Measurements from ENCODE around the gene ANKRD11.
A peak's percentile ranks its signal among the peaks of the same experiment; 100 is the strongest.
"Not testable (repeated sequence)": the region's sequence is repeated elsewhere in the genome, so short reads cannot be mapped to it uniquely, and the experiment has no call there.

ANKRD11 gene

GRCh38 chr16:89478576-89479221, 11.7 kb downstream of the ANKRD11 start:
- DNase-seq = peak; percentile 90

DNA sequence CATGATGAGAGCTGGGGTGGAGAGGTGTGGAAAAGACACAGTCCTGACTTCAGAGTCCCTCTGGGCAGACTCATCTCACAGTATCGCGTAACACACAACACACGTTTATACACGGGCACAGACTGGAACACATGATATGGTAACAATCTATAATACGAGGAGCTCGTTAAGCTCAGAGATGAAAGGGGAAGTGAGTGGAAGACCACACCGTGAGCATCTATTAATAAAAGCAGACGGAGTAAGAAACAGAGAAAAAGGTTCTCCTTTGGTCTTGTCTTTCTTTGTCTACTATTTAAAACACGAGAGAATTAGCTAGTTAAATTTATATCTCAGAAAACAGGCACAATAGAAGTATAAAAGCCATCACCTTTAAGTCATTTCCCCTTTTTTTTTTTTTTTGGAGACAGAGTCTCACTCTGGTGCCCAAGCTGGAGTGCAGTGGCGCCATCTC, 13.5 kb downstream of the ANKRD11 start:
- no peak for DNase-seq

DNA sequence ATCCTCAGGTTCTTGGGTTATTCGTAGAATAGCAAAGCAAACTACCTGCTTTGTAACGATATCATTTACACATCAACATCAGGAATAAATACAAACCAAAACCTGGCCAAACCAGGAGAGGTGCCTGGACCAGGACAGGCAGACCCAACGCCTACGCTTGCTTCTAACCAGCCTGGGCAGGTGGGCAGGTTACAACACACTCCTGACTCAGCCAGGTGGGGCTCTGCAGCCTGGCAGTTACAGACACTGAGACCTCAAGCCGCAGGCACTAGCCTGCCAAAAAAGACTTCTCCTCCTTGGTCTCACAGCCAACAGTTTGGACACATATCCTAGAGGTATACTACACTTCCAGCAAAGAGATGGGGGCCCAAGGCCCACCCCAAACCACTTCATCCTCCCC, 14.0 kb downstream of the ANKRD11 start:
- no peak for DNase-seq

DNA sequence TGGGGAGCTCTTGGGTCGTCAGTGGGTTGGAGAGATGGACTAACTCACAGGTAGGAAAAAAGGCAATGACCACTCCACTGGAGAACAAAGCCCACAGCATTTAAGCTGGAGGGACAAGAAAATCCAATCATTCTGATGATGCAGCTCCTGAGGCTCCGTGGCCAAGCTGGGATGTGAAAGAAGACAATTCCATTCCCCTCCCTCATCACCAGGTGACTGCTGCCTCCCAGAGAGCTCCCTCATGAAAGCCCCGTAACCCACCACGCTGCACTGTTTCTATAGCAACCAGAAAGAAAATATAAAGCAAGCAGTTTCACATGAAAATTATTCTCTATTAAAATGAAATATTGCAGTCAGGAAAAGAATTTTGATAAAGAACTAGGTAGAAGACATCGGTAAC, 15.2 kb downstream of the ANKRD11 start:
- DNase-seq = no peak

- DNase-seq = peak; percentile 54
Measured at GRCh38 chr16:89473791-89474414, 16.5 kb downstream of the ANKRD11 start.

DNA sequence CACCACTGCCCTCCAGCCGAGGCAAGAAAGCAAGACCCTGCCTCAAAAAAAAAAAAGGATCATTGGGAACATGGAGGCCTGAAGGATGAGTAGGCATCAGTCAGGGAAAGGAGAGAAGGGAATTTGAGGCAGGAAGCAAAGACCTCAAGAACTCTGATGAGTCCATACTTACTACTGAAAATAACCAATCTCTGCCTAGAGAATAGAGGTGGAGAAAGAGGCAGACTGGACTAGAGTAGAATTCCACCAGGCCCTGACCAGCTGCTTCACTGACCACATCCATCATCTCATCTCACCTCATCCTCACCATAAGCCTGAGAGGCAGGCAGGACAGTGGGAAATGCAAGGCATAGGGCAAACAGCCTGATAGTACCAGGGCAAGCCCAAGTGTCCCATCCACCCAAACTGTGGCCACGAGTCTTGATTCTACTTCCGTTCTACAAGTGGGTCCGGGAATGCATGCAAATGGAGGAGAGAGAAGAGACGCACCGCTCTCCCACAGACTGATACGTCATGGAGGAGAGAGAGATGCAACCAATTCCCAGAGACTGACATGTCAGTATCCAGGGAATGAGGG, 17.1 kb downstream of the ANKRD11 start:
- DNase-seq = no peak

GRCh38 chr16:89472711-89473075, 17.7 kb downstream of the ANKRD11 start:
- DNase-seq = no peak

DNA sequence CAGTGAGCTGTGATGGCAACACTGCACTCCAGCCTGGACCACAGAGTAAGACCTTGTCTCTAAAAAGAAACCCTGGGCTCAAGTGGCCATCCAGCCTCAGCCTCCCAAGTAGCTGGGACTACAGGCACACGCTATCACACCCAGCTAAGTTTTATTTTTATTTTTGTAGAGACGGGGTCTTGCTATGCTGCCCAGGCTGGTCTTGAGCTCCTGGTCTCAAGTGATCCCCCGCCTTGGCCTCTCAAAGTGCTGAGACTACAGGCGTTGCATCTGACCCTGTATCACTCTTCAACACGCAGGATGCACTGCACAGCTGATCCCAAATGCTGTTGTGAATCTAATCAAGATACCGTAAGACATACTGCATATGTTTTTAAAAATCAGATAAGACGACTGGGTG, 23.0 kb downstream of the ANKRD11 start:
- DNase-seq = no peak

GRCh38 chr16:89466920-89467319, 23.4 kb downstream of the ANKRD11 start:
- no peak for DNase-seq

GRCh38 chr16:89463312-89463711, 27.0 kb downstream of the ANKRD11 start:
- not testable (repeated sequence) for DNase-seq

- DNase-seq = not testable (repeated sequence)
Measured at GRCh38 chr16:89462639-89463038, 27.7 kb downstream of the ANKRD11 start.

- not testable (repeated sequence) for DNase-seq
Measured at GRCh38 chr16:89461890-89462289, 28.5 kb downstream of the ANKRD11 start.

DNA sequence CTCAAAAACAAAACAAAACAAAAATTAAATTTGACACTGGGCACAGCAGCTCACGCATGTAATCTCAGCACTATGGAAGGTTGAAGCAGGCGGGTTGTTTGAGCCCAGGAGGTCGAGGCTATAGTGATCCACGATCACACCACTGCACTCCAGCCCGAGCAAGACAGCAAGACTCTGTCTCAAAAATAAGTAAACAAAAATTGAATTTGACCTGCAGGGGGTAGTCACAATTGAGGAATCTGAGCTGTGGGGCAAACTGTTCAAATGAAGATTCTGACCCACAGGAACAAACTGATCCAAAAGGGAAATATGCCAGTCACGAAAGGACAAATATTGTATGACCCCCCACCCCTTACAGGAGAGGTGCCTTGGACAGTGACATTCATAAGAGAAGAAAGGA, 29.8 kb downstream of the ANKRD11 start:
- no peak for DNase-seq

DNA sequence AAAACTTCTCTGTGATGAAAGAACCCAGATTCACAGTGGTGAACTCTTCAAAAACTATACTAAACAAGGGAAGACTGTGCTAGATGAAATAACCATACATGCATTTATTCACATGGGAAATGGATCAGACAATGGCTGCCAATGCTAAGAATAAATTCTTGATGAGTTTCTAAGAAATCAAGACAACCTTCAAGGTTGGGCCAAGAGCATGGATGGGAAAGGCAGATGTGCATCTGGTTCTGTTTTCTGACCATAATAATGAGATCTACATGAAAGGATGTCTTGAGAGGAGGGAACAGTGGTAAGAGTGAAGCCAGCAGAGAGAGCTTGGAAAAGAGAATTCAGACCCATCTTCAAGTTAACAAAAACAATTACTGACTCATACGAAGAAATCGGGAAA, 31.4 kb downstream of the ANKRD11 start:
- no peak for DNase-seq

DNA sequence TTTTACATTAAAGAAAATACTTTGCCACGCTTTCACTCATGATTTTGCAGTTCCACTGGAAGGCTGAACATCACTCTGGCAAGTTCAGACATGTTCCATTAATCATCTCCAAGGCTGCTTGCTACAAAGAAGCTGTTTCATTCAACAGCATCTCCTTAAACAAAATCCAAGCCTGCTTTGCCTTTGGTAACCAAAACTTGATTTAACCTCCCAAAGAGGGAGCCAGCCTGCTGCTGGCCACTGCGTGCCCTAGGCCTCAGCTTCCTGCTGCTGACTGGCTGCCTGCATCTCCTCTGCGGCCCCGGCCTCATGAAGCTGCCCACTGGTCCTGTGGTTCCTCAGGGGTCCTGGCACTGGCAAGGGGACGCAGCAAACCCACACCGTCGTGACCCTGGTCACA, 31.8 kb downstream of the ANKRD11 start:
- no peak for DNase-seq

DNA sequence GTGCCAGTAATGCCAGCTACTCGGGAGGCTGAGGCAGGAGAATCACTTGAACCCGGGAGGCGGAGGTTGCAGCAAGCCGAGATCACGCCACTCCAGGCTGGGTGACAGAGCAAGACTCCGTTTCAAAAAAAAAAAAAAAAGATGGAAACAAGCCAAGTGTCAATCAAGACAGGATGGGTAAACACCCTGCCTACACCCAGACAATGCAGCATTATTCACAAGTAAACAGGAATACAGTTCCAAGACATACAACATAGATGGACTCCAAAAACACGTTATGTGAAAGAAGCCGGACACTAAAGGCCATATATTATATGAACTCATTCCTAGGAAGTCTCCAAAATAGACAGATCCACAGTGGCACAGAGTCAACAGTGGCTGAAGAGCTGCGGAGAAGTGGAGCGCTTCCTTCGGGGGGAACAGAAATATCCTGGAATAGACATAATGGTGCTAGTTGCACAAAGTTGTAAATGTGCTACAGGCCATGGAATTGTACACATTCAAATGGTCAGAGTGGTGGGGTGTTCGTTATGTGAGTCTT, 33.9 kb downstream of the ANKRD11 start:
- DNase-seq = no peak

DNA sequence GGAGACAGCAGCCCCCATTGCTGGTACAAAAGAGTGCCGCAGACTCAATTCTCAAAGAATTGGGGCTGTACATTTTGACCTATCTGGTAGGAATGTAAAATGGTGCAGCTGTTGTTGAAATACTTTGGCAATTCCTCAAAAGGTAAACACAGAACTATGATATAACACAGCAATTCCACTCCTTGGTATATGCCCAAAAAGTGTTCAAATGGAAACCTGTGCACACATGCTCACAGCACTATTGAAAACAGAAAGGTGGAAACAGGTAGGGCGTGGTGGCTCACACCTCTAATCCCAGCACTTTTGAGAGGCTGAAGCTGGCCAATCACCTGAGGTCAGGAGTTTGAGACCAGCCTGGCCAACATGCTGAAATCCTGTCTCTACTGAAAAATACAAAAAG, 34.7 kb downstream of the ANKRD11 start:
- DNase-seq = no peak

GRCh38 chr16:89455178-89455577, 35.2 kb downstream of the ANKRD11 start:
- DNase-seq = no peak

GRCh38 chr16:89454378-89455125, 35.8 kb downstream of the ANKRD11 start:
- DNase-seq = not testable (repeated sequence)

- peak; percentile 33 for DNase-seq
Measured at GRCh38 chr16:89453501-89454321, 36.6 kb downstream of the ANKRD11 start.

DNA sequence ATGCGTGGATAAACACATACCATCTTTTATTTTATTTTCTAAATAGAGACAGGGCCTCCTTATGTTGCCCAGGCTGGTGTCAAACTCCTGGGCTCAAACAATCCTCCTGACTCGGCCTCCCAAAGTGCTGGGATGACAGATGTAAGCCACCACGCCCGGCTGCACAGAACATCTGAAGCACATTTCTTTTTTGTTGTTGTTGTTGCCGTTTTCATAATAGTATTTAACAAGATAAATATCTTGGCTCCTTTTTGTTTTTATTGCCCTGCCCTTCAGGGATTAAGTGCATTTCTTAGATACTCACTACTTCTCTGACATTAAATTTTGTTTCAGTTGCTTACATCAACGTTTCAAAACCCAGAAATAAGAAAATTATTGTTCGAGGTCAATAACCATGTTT, 37.4 kb downstream of the ANKRD11 start:
- no peak for DNase-seq

- DNase-seq = no peak
Measured at GRCh38 chr16:89452241-89452640, 38.1 kb downstream of the ANKRD11 start.

DNA sequence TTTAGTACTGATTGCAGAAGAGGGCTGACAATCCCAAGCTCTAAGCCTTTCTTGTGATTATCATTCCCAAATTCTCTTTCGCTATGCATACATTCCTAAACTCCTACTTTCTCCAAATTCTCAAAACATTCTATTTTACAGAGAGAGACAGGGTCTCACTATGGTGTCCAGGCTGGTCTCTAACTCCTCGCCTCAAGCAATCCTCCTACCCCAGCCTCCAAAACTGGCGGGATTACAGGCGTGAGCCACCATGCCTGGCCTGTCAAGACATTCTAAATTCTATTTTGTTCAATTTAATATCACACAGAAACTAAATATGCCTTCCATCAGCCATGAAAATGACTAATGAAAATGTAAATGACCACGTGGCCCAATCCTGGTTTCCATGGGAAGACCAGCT, 39.8 kb downstream of the ANKRD11 start:
- DNase-seq = no peak
